Measurements from ENCODE around the gene VDR.

DNA sequence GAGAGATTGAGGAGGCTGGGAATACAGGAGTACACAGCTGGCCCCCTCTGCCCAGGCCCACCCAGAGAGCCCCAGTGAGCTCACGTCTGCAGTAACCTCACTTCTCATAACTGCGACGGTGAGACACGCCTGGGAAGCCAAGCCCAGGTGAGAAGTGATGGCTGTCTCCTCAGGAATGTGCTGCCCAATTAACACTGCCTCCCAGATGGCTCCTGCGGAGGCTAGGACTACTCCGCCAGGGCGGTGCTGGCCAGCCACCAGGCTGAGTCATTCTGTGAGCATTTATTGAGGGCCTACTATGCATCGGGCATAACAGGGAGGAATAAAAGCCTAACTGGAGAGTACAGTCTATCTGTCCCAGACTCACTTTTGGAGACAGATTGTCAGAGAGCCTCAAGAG lies 49.3 kb upstream of the VDR start:
- TF ChIP-seq, protein P1, sequence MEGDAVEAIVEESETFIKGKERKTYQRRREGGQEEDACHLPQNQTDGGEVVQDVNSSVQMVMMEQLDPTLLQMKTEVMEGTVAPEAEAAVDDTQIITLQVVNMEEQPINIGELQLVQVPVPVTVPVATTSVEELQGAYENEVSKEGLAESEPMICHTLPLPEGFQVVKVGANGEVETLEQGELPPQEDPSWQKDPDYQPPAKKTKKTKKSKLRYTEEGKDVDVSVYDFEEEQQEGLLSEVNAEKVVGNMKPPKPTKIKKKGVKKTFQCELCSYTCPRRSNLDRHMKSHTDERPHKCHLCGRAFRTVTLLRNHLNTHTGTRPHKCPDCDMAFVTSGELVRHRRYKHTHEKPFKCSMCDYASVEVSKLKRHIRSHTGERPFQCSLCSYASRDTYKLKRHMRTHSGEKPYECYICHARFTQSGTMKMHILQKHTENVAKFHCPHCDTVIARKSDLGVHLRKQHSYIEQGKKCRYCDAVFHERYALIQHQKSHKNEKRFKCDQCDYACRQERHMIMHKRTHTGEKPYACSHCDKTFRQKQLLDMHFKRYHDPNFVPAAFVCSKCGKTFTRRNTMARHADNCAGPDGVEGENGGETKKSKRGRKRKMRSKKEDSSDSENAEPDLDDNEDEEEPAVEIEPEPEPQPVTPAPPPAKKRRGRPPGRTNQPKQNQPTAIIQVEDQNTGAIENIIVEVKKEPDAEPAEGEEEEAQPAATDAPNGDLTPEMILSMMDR (IDR thresholded peaks at IDR 0.05) = no peak
- no peak for TF ChIP-seq EZH2 (IDR thresholded peaks at IDR 0.05; ENCODE audit: borderline replicate concordance, insufficient read depth, low read depth, low read length, poor library complexity, severe bottlenecking)
